Left lobe of liver (tissue), 2 donors: Measurements from ENCODE around the gene PTGR1. TPM values are rescaled to one million over a fixed set of nuclear protein-coding genes. Genes with fewer than 3 reads are reported as not detected.
"Not testable (repeated sequence)": the region's sequence is repeated elsewhere in the genome, so short reads cannot be mapped to it uniquely, and the experiment has no call there.

Experiments used
- ATAC-seq: fragments of 200-7000 bp; cut with Tn5 transposase; one replicate; pipeline ENCODE4 v1.9.1; 2020; ENCODE audit warnings: mild to moderate bottlenecking, moderate library complexity
- DNase-seq: peaks from one replicate; pipeline ENCODE4 v3.0.0-alpha.2; 2020; ENCODE audit warnings: low spot score
- total RNA-seq: library from RNA; stranded (reverse); gene quantifications from one replicate; pipeline ENCODE4 v1.2.1, GENCODE V29; 2021
- donor health status: DM: no; HTN: no; CAD: no; lungs with moderate emphysema.
- donor health status: DM: no; HTN: yes; CAD: no.

PTGR1 gene
- total RNA-seq: 526 TPM

- DNase-seq (peak; percentile 93), ATAC-seq (peak; percentile 70)
Observed at GRCh38 chr9:111599092-111599954, at the start of gene PTGR1. Gene PTGR1 (minus strand): TSS chr9:111599647. CDS start chr9:111597422, 2,225 bp downstream.

DNA sequence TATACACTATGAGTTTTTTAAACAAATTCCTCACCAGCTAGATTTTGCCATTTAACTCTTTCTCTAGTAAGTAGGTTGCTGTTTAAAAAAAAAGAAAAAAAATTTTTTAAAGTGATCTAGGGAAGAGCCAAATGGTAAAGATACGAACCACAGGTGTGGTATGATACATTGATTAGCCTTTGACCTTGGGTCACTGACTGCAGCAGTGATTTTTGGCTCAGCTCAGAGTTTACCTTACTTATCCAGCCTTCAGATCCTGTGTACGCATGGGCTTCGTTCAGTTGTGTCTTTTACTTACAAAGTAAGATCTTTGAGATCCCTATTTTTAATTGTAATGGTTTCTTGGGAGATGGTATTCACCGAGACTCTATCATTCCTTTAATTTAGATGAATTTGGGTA, 49.6 kb upstream of the PTGR1 start:
- DNase-seq: no peak

GRCh38 chr9:111648066-111648465, 48.6 kb upstream of the PTGR1 start:
- ATAC-seq: peak; percentile 9

More for the DNA sequence above, 49.6 kb upstream of the PTGR1 start:
- peak; percentile 90 for ATAC-seq

GRCh38 chr9:111646417-111646816, 47.0 kb upstream of the PTGR1 start:
- no peak for DNase-seq
- peak; percentile 24 for ATAC-seq

More at GRCh38 chr9:111648066-111648465, 48.6 kb upstream of the PTGR1 start:
- DNase-seq: no peak

DNA sequence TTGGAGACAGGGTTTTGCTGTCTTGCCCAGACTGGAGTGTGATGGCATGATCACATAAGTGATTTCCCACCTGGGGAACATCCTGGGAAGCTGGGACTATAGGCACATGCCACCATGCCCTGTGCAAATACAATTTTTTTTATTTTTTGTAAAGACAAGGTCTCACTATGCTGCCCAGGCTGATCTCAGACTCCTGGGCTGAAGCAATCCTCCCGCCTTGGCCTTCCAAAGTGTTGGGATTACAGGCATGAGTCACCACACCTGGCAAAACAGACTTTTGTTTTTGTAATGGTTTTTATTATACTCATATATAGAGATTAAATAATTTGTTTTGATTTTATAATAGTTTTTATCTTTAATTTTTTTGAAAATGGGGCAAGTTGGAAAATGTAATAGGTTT, 46.4 kb upstream of the PTGR1 start:
- DNase-seq: no peak

GRCh38 chr9:111644195-111644772, 44.8 kb upstream of the PTGR1 start:
- DNase-seq (no peak), ATAC-seq (peak; percentile 9)

More for the DNA sequence above, 46.4 kb upstream of the PTGR1 start:
- no peak for ATAC-seq

DNA sequence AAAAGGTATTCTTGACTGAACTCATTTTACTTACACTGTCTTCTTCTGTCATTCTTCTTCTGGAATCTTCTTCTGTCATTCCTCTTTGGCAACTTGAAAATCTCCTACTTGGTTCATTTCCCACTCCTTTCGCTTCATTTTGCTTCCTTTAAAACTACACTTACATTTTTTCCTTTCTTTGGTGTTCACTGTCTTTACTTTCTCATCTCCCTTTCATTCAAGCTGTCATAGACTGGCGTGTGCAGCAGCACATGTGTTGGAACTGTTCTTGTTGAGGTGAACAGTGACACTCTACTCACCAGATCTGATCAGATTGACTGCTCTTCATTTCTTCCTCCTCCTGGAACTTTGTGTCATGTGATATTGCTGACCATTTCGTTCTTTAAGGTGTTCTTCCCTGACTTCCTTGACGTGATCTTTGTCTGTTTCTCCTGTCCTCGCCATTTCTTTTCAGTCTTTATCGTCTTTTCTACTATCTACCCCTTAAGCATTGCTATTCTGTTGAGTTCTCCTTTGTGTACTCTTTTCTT, 38.0 kb upstream of the PTGR1 start:
- no peak for ATAC-seq
- DNase-seq: no peak

- no peak for DNase-seq
- ATAC-seq: peak; percentile 37
Observed at GRCh38 chr9:111634860-111635259, 35.4 kb upstream of the PTGR1 start.

DNA sequence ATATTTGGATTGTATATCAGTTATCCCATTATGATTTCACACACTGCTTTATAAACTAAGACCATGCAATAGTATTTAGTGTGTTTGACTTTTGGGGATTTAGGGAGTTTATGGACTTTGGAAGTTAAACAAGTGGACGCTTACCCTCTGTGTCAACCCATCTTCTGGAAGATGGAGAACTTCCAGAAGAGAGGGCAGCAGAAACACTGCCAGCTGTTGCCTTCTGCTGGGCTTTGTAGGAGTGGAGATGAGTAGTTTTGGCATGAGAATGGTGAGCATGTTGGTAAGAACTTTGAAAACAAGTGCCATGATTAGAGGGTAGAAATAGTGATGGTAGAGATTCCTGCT, 33.9 kb upstream of the PTGR1 start:
- ATAC-seq (peak; percentile 36), DNase-seq (peak; percentile 65)

DNA sequence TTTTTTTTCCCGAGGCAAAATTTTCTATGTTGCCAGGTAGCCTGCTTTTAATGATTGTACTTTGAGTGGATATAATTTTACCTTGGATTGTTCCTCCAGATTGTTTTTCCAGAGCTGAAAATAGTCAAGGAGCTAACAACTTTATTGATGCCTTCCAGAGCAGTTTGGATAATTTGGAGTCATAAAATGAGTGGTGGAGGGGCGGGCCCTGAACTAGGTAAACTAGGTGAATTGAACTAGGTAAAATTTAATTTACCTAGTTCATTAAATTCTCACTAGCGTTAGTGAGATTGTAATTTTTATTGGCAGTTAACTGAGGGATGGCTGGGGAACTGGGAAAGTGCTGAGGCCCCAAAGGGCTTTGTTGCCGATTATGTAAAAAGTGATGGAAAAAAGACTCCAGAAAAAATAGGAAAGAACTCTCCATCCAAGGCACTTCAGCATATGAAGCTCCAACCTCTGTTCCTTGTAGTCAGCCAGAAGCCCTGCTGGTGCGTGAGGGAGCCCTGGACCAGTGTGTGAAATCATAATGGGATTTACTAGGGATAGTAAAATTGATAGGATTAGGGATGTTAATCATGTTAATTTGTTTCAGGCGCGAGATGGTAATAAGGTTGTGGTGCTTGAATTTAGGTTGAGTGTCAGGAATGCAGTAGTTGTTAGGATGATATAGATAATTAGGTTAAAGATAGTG, 33.4 kb upstream of the PTGR1 start:
- ATAC-seq (no peak), DNase-seq (no peak)

DNA sequence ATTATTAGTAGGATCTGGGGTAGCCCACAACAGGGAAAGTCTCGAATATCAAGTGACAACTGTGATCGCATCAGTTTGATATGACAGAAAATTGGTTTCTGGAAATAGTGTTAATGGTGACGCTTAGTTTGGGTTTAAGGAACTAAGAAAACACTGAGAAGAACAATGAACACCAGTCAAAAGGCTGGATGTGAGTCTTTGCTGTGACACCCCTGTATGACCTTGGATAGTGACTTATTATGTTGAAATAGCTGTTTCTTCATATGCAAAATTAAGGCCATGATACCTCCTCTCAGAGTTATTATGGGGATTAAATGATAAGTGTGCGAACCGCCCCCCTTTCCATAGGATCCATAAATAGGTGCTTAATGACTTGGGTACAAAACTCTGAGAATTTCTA, 32.6 kb upstream of the PTGR1 start:
- ATAC-seq: no peak
- no peak for DNase-seq

GRCh38 chr9:111631214-111631971, 31.9 kb upstream of the PTGR1 start, which contains the start of gene DNAJC25:
Gene DNAJC25 (plus strand): TSS chr9:111631334. CDS start chr9:111631408, 74 bp downstream.
- peak; percentile 98 for DNase-seq
- ATAC-seq: peak; percentile 82

DNA sequence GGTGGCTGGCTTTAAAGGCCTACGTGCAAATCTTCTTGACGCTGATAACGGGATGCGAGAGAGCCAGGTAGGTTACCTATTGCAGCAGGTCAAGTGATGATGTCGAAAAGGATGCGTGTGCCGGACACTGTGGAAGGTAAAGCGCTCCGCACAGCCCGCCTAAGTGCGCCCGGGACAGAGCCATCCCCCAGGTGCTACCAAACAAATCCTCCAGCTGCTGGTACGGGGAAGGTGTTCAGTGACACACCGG, 31.4 kb upstream of the PTGR1 start:
- no peak for ATAC-seq
- DNase-seq: no peak

- DNase-seq (no peak), ATAC-seq (peak; percentile 21)
Observed at GRCh38 chr9:111630182-111630963, 30.9 kb upstream of the PTGR1 start.

DNA sequence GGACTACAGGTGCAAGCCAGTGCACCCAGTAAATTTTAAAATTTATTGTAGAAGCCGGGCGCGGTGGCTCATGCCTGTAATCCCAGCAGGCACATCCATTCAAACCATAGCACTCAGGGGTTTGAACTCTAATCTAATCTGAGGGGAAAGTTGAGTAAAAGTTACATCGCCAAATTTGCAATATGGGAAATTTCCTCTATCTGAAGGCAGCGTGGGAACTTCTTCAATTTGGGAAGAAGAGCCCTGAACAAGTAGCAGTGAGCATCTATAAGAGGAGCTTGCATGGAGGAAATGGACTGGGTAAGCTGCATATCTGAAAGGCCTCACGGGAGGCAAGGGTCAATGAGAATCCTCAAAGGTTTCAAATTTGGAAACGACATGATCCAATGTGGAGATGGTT, 29.0 kb upstream of the PTGR1 start:
- no peak for DNase-seq
- ATAC-seq: no peak

GRCh38 chr9:111627260-111627963, 28.0 kb upstream of the PTGR1 start:
- DNase-seq: peak; percentile 84
- ATAC-seq: peak; percentile 44

DNA sequence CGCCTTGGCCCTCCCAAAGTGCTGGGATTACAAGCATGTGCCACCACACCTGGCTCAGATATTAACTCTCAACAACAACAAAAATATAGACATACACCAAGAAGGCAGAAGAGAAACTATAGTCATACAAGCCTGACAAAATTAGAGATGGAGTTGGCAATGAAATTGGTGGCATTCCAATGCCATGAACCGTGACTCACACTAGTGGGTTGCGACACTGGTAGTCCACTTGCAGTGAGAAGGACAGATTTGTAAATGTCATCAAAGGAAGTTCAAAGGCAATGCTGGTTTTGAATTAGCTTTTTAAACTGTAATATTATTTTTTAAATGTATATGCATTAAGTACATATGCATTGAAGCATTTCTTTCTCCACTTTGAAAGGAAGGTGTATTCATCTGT, 23.2 kb upstream of the PTGR1 start:
- ATAC-seq: peak; percentile 58
- DNase-seq: peak; percentile 84

DNA sequence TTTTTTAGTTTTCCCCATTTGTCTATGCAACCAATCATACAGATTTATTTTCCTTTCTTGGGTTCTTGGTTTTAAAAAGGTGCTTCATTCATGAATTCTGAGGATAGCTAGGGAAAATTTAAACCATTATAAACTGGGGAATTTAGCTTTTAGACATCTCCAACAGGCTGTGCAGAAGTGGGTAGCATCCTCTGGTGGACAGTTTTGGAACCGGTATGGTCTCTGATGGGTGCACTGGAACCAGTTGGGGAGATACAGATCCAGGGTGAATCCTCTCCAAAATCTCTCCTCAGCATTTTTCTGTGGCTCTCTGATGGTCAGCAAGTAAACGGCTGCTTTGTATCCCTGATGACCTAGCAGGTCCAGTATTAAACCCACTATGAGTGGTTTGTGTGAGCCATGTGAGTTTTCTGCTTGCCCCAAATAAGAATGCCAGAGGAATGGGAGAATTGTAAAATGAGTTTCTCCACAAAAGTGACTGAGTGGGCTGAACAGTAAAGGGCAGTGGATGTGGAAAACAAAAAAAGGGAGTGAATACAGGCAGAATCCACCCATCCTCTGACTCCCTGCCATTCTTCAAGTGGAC, 22.5 kb upstream of the PTGR1 start:
- DNase-seq: peak; percentile 62
- ATAC-seq: peak; percentile 90

GRCh38 chr9:111617349-111617748, 17.9 kb upstream of the PTGR1 start:
- not testable (repeated sequence) for DNase-seq, ATAC-seq
